ENCODE measurements around the gene GAL3ST3.
"Not testable (repeated sequence)": the region's sequence is repeated elsewhere in the genome, so short reads cannot be mapped to it uniquely, and the experiment has no call there.

Gene GAL3ST3

GRCh38 chr11:66014804-66015453 is 34.0 kb downstream of the GAL3ST3 start:
- DNase-seq (ENCODE audit: low spot score in 2 of 2) = no peak
- Mint-ChIP-seq H3K27ac (no peak overlapping the region), H3K9me3 (no peaks in the 10 kb centered on the region), H3K4me1 (peaks cover 8% of the 10 kb centered on the region), H3K4me3 (no peak overlapping the region), H3K36me3 (no peaks in the 10 kb centered on the region)
- no peak for ATAC-seq

GRCh38 chr11:66013762-66014100 is 35.2 kb downstream of the GAL3ST3 start:
- Mint-ChIP-seq H3K9me3 (no peaks in the 10 kb centered on the region), H3K4me3 (no peak overlapping the region), H3K36me3 (no peaks in the 10 kb centered on the region), H3K4me1 (peaks cover 8% of the 10 kb centered on the region), H3K27ac (no peak overlapping the region)
- no peak for DNase-seq (ENCODE audit: low spot score in 2 of 2)
- ATAC-seq = no peak

- H3K9me3 Mint-ChIP-seq = no peaks in the 10 kb centered on the region
- H3K27ac Mint-ChIP-seq = no peak overlapping the region
- H3K4me3 Mint-ChIP-seq = no peak overlapping the region
- no peak for ATAC-seq
- H3K4me1 Mint-ChIP-seq = peaks cover 8% of the 10 kb centered on the region
- no peak for DNase-seq (ENCODE audit: low spot score in 2 of 2)
- H3K36me3 Mint-ChIP-seq = no peaks in the 10 kb centered on the region
Observed at GRCh38 chr11:66012946-66013761, 35.8 kb downstream of the GAL3ST3 start.

GRCh38 chr11:66012371-66012945 is 36.5 kb downstream of the GAL3ST3 start:
- ATAC-seq (no peak), DNase-seq (ENCODE audit: low spot score in 2 of 2) (no peak)
- no peak overlapping the region for H3K4me3 Mint-ChIP-seq
- H3K36me3 Mint-ChIP-seq = no peaks in the 10 kb centered on the region
- no peak overlapping the region for H3K27ac Mint-ChIP-seq
- peaks cover 4% of the 10 kb centered on the region for H3K4me1 Mint-ChIP-seq
- H3K9me3 Mint-ChIP-seq = no peaks in the 10 kb centered on the region

GRCh38 chr11:66011785-66012303 is 37.1 kb downstream of the GAL3ST3 start, which contains the start of gene CST6:
CST6 (plus strand) TSS chr11:66012008; CDS start chr11:66012045, 37 bp downstream.
- DNase-seq (ENCODE audit: low spot score in 2 of 2) (no peak), ATAC-seq (no peak)
- no peak within 1 kb of the TSS for H3K4me3 Mint-ChIP-seq
- no peak within 1 kb of the TSS for H3K27ac Mint-ChIP-seq
- H3K4me1 Mint-ChIP-seq = no peaks in the 10 kb centered on the region
- no peaks in the 10 kb centered on the region for H3K36me3 Mint-ChIP-seq
- H3K9me3 Mint-ChIP-seq = no peaks in the 10 kb centered on the region

GRCh38 chr11:66011239-66011784 is 37.6 kb downstream of the GAL3ST3 start:
- no peaks in the 10 kb centered on the region for H3K4me1 Mint-ChIP-seq
- no peak for DNase-seq (ENCODE audit: low spot score in 2 of 2)
- H3K4me3 Mint-ChIP-seq = no peak overlapping the region
- no peak for ATAC-seq
- H3K9me3 Mint-ChIP-seq = no peaks in the 10 kb centered on the region
- H3K27ac Mint-ChIP-seq = no peak overlapping the region
- peaks cover 4% of the 10 kb centered on the region for H3K36me3 Mint-ChIP-seq

- not testable (repeated sequence) for DNase-seq (ENCODE audit: low spot score in 2 of 2); H3K27ac Mint-ChIP-seq; H3K9me3 Mint-ChIP-seq; H3K4me3 Mint-ChIP-seq; ATAC-seq; H3K4me1 Mint-ChIP-seq
- peaks cover 14% of the 10 kb centered on the region for H3K36me3 Mint-ChIP-seq
Observed at GRCh38 chr11:66010036-66010435, 38.9 kb downstream of the GAL3ST3 start.

GRCh38 chr11:66008468-66009101 is 40.4 kb downstream of the GAL3ST3 start:
- Mint-ChIP-seq H3K36me3 (peaks cover 29% of the 10 kb centered on the region), H3K9me3 (no peaks in the 10 kb centered on the region), H3K4me1 (no peaks in the 10 kb centered on the region), H3K27ac (no peak overlapping the region), H3K4me3 (no peak overlapping the region)
- ATAC-seq (no peak), DNase-seq (ENCODE audit: low spot score in 2 of 2) (no peak)

- Mint-ChIP-seq H3K4me1 (peaks cover 4% of the 10 kb centered on the region), H3K9me3 (no peaks in the 10 kb centered on the region), H3K4me3 (no peak overlapping the region), H3K27ac (peak overlapping the region; percentile 32), H3K36me3 (peaks cover 34% of the 10 kb centered on the region)
- ATAC-seq (no peak), DNase-seq (ENCODE audit: low spot score in 2 of 2) (no peak)
Observed at GRCh38 chr11:66008095-66008467, 40.9 kb downstream of the GAL3ST3 start.

- ATAC-seq = no peak
- Mint-ChIP-seq H3K9me3 (no peaks in the 10 kb centered on the region), H3K36me3 (peaks cover 42% of the 10 kb centered on the region), H3K27ac (peak overlapping the region; percentile 32), H3K4me1 (peaks cover 8% of the 10 kb centered on the region), H3K4me3 (no peak overlapping the region)
- DNase-seq (ENCODE audit: low spot score in 2 of 2) = no peak
Observed at GRCh38 chr11:66007201-66007634, 41.7 kb downstream of the GAL3ST3 start.

GRCh38 chr11:66006891-66007176 is 42.1 kb downstream of the GAL3ST3 start:
- no peak for ATAC-seq
- no peak overlapping the region for H3K27ac Mint-ChIP-seq
- no peak for DNase-seq (ENCODE audit: low spot score in 2 of 2)
- peaks cover 46% of the 10 kb centered on the region for H3K36me3 Mint-ChIP-seq
- H3K4me1 Mint-ChIP-seq = peaks cover 8% of the 10 kb centered on the region
- no peak overlapping the region for H3K4me3 Mint-ChIP-seq
- H3K9me3 Mint-ChIP-seq = no peaks in the 10 kb centered on the region

GRCh38 chr11:66006134-66006890 is 42.6 kb downstream of the GAL3ST3 start:
- ATAC-seq = no peak
- peaks cover 50% of the 10 kb centered on the region for H3K36me3 Mint-ChIP-seq
- no peak overlapping the region for H3K4me3 Mint-ChIP-seq
- H3K27ac Mint-ChIP-seq = peak overlapping the region; percentile 17
- DNase-seq (ENCODE audit: low spot score in 2 of 2) = no peak
- no peaks in the 10 kb centered on the region for H3K9me3 Mint-ChIP-seq
- H3K4me1 Mint-ChIP-seq = peaks cover 8% of the 10 kb centered on the region

- Mint-ChIP-seq H3K27ac (peak overlapping the region; percentile 43), H3K4me1 (peaks cover 22% of the 10 kb centered on the region), H3K9me3 (no peaks in the 10 kb centered on the region), H3K36me3 (peaks cover 64% of the 10 kb centered on the region), H3K4me3 (peak overlapping the region; percentile 99)
- ATAC-seq (no peak), DNase-seq (ENCODE audit: low spot score in 2 of 2) (no peak)
Observed at GRCh38 chr11:66004186-66004585, 44.8 kb downstream of the GAL3ST3 start.

GRCh38 chr11:66003291-66003690 is 45.7 kb downstream of the GAL3ST3 start:
- DNase-seq (ENCODE audit: low spot score in 2 of 2) = no peak
- Mint-ChIP-seq H3K4me1 (peaks cover 28% of the 10 kb centered on the region), H3K4me3 (peak overlapping the region; percentile 99)

More at GRCh38 chr11:66003291-66003690, 45.7 kb downstream of the GAL3ST3 start:
- Mint-ChIP-seq H3K27ac (peak overlapping the region; percentile 96), H3K9me3 (no peaks in the 10 kb centered on the region), H3K36me3 (peaks cover 73% of the 10 kb centered on the region)
- ATAC-seq = no peak

Data from stimulated activated effector memory CD8-positive, alpha-beta T cell treated with anti-CD3 and anti-CD28 coated beads, Interleukin-12 subunit alpha, Interleukin-12 subunit beta, amount 100 ng/mL, for 72 hours (primary cell).